SK-N-DZ (cell line): ENCODE measurements around the gene PPOX. TPM values are rescaled to one million over a fixed set of nuclear protein-coding genes. Genes with fewer than 3 reads are reported as not detected.
A peak's percentile ranks its signal among the peaks of the same experiment; 100 is the strongest.

Experiments used
- DNase-seq: peaks from one replicate; pipeline ENCODE4 v3.0.0-alpha.2; 2015; ENCODE audit warnings: low spot score
- polyA plus RNA-seq, 2 experiments: library from polyadenylated mRNA; depleted of rRNA; stranded (reverse); fragments of >200 nt; gene quantifications; 2 replicates each; pipeline ENCODE4 v1.2.3, GENCODE V29; 2014

The PPOX gene
- 41.3 and 58.6 TPM in 2 replicates for polyA plus RNA-seq (2014; cell fraction: cytosol; rRNA removed)
- 263 and 291 TPM in 2 replicates for polyA plus RNA-seq (2014; cell fraction: nucleus; rRNA removed)

DNA sequence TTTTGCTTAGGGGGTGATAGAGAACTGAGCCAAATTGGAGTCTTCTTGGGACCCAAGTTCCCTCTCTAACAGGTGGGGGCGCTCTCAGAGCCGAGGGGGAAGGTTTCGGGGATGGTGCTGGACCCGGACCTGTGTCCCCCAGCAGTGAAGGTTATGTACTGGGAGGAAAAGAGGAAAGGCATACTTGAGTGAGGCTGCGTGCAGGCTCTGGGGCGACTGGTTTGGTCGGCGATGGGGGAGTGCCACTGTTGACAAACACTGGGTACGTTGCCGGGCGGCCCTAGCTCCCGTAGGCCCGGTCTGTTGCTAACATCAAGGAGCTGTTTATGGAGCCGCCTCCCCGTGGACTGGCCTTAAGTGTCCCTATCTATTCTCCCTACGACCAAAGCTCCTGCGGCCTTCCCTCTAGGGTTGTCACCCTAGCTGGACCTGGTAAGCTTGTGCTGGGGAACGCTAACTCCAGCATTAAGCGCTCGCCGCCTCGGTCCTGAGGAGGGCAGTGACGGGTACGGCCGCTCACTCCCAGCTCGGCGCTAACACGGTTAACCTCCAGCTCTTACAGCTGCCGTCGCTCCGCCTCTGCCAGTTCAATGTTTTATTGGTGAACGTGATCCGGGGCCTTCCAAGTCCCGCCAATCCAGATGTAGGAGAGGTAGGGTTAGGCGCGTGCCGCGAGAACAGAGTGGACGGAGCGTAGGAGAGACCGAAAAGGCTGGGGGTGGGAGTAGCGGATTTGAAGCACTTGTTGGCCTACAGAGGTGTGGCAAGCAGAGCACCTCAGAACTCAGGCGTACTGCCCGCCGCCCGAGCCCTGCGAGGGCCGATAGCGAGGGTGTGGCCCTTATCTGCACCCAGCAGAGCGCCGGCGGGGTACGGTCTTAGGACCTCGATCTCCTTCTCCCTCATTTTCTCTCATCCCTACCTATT lies at the start of gene PPOX:
TSS of gene PPOX (plus strand) at position 685 of the 927 bp plus-strand sequence. CDS start 422 bp downstream, outside the sequence.
- peak; percentile 99 for DNase-seq

GRCh38 chr1:161117759-161118581 lies 48.3 kb upstream of the PPOX start, which contains the start of the genes NIT1 and PFDN2:
Gene NIT1, plus strand, starts transcription at chr1:161118105. Its CDS starts 72 bp downstream, at chr1:161118177.
Gene PFDN2, minus strand, starts transcription at chr1:161118037. Its CDS starts 11 bp downstream, at chr1:161118026.
- DNase-seq, result peak; percentile 82

- peak; percentile 46 for DNase-seq
Measured at GRCh38 chr1:161119092-161119903, 46.9 kb upstream of the PPOX start.

DNA sequence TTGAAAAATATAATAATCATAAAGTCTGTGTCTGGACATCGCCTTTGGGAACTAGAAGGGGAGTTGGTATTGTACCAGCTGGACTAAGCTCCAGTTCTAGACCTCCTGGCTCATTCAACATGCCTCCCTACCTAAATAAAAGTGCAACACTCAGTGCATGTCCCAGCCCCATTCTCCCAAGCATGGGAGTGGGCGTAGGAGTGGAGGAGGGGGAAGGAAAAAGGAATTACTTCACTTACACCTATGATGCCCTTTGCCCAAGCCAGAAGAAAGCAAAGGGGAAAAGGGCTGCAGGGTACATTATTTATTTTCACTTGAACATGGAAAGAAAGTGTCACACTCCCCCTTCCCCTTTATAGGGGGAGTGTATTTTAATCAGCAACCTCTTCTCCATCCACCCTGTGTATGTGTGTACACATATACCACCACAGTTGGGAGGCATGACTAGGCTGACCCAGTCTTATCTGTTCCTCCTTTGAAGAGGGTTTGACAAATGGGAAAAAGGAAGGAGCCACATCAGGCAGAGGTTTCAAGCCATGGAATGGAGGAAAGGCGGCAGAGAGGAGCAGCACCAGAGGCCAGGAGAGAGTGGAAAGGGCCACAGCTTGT lies 45.1 kb upstream of the PPOX start:
- DNase-seq, result no peak

GRCh38 chr1:161121834-161122233 lies 44.4 kb upstream of the PPOX start:
- DNase-seq, result no peak

GRCh38 chr1:161122967-161123366 lies 43.3 kb upstream of the PPOX start:
- no peak for DNase-seq

DNA sequence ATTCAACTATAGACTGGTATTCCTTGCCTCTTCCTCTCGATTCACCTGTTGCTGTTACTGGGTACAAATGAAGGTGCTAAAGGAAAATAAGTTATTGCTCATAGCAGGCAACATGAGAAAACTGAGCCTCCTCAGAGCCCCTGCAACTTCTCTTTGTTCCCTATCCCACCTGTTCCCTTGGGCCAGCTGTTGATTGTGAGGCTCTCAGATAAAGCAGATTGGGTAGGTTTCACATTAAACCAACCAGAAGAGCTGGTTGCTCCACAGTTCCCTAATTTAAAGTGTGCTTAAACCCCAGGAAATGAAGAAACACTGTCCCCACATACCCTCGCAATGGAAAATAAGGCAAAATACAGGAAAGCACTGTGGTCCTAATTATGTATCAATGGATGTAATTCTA lies 38.6 kb upstream of the PPOX start:
- DNase-seq, result no peak

DNA sequence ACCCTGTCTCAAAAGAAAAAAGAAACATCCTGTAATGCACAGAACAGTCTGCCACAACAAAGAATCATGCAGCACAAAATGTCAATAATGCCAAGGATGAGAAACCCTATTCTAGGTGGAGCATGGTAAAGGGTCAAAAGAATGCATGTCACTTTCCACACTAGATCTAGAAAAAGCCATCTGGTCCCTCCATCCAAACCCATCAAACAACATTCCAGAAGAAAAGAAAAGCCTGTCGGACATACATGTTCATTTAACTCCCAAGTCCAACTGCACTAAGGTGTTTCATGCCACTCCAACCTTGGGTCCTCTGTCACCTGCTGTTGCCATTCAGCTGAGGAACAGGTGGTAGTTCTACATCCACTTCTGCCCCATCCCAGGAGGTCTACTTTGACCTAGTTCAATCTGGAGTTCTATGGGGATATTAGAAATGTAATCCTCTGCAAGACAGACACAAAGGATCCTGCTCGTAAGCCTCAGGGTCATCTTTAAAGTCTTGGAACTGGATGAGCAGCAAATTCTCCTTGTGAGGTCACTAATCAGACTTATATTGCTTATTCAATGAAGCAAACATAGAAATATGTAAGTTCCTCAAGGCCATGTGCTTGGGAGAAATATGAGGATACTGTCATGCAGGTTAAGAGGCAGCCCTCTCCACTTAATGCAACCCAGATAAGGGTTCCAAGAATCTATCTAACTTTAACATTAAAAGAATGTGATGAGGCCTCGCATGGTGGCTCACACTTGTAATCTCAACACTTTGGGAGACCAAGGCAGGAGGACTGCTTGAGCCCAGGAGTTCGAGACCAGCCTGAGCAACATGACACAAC lies 37.4 kb upstream of the PPOX start:
- DNase-seq, result no peak

GRCh38 chr1:161130266-161130665 lies 36.0 kb upstream of the PPOX start:
- DNase-seq, result no peak

DNA sequence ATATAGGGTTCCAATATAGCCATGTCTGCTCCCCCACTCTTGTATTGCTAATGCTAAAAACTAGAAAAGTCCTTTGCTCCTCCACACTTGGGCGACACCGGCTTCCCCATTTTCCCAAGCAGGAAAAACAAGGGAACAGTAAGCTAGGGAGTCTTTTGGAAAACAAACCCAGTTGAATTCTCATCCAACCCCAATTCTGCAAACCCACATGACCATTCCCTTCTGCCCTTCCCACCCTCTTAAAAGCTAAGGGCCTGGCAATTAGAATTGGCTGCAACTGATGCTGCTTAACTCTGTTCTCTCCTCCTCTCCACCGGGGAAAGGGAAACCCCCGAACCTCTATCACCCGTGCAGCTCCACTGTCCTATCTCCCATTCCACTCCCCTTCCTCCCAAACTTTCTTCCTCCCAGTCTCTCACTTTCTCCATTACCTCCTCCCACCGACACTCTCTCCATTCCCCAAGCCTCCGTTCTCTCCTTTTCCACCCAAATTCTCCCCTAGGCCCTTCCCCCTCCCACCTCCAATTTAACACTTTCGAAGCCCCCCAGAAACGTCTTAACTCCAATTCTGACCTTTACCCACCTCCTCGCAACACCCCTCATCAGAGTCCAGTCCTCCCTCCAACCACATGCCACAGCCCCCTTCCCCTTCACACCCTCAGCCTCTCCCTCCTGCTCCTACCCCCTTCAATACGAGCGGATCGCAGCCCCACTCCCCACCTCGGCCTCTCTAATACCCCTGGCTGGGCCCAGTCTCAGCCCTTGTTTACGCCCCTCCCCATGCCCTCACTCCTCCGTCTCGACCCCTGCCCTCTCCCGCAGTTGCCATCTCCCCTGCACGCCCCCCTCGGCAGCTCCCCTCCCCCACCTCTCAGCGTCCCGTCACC lies 34.5 kb upstream of the PPOX start:
- DNase-seq, result no peak

DNA sequence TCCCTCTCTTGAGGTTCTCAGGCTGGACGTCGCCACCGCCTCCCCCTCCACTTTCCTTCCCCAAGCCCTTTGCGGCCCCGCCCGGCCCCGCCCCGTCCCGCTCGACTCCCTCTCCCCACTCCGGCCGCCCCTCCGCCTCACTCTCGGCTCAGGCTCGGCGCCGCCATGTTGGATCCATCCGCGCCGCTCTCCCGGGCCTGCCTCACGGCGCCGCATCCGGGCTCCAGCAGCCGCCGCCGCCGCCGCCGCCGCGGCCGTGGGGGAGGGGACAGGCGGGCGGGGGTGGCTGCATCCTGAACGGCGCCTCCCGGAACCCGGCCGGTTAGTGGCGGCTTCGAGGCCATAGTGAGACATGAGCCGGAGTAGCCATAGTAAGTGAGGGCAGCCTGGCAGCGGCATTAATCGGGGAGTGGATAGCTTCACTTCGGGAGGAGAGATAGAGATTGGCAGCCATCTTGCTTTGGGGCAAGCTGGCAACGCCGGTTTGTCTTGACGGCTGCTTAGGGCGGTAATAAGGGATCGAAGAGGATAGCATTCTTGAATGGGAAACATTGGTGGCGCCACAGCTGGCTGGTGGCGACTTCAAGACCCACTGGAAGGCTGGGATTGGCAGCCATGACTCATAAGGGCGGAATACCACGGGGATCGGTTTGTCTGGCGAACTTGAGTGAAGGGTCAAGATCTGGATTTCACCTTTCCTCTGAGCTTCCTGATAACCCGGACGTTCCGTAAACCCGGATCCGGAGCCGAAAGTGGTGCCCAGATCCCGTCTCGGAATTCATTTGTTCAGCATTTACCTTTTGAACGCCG lies 33.6 kb upstream of the PPOX start, which contains the start of gene DEDD:
TSS of gene DEDD (minus strand) at position 258 of the 810 bp plus-strand sequence. CDS start 8,205 bp downstream, outside the sequence.
- peak; percentile 99 for DNase-seq

DNA sequence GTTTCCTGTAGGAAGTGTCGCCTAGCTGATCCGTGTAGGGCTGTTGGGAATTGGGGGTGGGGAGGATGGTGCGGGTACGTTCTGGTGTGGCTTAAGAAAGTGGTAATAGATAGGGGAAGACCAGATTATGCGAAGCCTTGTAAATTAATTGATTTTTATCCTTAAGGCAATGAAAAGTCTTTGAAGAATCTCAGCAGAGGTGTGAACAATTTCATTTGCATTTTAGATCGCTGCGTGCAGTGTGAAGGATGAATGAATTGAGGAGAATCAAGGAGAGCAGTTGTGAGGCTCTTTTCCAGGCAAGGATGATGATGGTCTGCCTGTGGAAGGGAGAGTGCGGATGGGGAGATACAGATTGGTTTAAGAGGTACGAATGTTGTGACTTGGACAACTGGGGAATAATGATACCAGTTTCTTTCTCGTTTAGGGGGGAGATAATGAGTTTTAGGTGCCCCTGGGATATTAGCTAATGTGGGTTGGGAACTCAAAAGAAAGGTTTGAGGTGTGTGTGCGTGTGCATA lies 32.9 kb upstream of the PPOX start:
- no peak for DNase-seq

GRCh38 chr1:161137881-161138280 lies 28.3 kb upstream of the PPOX start:
- DNase-seq, result no peak

DNA sequence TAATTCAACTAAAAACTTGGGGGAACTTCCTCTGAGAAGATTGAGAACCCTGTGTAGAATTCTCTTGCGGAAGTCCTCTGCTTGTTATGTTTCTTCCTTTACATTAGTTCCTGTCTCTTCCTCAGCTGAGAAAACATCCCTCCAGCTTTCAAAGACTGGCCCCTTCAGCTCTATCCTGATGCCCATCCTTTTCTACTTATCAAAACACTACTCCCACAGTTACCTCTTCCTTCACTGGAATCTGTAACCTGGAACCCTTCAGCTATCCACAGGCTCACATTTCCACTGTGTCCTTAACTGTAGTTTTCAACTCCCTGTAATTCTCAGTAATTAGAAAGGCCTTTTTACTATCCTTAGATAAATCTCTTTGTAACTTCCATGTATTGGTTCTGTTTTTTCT lies 27.8 kb upstream of the PPOX start:
- DNase-seq, result no peak

DNA sequence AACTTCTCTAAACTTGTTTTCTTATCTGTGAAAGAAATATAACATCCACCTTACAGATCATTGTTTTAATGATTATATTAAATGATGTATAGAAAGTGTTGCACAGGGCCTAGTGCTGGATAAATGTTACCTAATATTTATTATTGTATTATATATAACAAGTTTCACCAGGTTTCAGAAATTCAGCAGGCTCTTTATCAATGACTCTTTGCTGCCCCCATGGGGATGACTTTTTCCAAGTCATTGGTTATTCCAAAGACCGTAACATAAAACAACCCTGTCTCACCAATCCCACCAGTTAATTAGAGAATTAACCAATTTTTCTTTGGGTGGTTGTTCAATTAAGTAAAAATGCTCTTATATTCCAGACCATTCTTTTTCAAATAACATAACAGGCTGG lies 26.5 kb upstream of the PPOX start:
- DNase-seq, result peak; percentile 52

- DNase-seq, result no peak
Measured at GRCh38 chr1:161140755-161141400, 25.3 kb upstream of the PPOX start.

DNA sequence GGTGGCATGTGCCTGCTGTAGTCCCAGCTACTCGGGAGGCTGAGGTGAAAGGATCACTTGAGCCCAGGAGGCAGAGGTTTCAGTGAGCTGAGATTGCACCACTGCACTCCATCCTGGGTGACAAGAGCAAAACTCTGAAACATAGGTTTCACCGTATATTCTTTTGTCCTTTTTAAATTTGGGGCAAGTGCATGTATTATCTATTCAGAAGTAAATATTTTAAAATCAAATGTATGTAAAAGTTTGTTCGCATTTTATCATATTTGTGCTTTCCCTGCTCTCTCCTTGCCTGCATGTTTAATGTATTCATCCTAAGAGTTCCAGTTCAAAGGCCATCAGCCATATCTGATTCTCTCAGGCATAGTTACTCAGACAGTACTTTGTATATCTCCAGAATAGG lies 20.4 kb upstream of the PPOX start:
- DNase-seq, result no peak
